Choroid plexus epithelial cell (primary cell): Measurements from ENCODE around the gene AUP1.

Experiments
- DNase-seq: peaks from one replicate; pipeline ENCODE4 v3.0.0-alpha.2; 2010; ENCODE audit warnings: low read depth
- H3K4me3 ChIP-seq: 2 replicates; pipeline ENCODE4 v1.5.1; 2011; ENCODE audit warnings: low read depth, mild to moderate bottlenecking, control low read depth, low read length, moderate library complexity
- TF ChIP-seq, protein P1 (sequence below): conservative IDR thresholded peaks from 2 replicates; pipeline ENCODE4 v1.5.1; 2011; ENCODE audit warnings: low read depth, mild to moderate bottlenecking, control low read depth, inconsistent platforms, low read length, moderate library complexity

The AUP1 gene, protein sequence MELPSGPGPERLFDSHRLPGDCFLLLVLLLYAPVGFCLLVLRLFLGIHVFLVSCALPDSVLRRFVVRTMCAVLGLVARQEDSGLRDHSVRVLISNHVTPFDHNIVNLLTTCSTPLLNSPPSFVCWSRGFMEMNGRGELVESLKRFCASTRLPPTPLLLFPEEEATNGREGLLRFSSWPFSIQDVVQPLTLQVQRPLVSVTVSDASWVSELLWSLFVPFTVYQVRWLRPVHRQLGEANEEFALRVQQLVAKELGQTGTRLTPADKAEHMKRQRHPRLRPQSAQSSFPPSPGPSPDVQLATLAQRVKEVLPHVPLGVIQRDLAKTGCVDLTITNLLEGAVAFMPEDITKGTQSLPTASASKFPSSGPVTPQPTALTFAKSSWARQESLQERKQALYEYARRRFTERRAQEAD

DNA sequence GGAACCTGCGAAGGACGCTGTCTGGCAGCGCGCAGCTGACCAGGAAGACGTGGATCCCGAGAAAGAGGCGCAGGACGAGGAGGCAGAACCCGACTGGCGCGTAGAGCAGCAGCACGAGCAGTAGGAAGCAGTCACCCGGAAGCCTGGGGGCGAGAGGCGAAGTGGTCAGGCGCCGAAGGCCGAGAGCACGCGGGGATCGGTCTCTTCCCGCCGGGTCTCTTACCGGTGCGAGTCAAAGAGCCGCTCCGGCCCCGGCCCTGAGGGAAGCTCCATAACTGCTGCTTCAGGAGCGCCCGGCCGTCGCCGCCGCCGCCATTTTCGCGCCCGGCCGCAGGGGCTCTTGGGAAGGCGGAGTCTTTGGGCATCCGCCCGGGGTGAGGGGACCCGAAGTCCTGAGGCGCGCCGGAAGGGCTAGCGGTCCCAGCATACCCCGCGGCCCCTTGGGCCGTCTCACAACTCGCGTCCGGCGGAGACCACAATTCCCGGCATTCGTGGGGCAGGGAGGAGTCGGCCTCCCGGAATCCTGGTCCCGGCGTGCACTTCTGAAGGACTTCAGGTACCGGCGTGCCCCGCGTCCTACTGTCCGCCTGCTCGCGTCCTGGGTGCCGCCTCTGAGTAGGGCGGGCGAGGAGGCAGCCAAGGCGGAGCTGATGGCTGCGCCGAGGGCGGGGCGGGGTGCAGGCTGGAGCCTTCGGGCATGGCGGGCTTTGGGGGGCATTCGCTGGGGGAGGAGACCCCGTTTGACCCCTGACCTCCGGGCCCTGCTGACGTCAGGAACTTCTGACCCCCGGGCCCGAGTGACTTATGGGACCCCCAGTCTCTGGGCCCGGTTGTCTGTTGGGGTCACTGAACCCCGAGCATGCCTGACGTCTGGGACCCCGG is at the start of gene AUP1, which contains the start of gene HTRA2:
TSS of gene AUP1 (minus strand) at position 350 of the 882 bp plus-strand sequence. CDS start at position 273, 77 bp downstream.
TSS of gene HTRA2 (plus strand) at position 577 of the 882 bp plus-strand sequence. CDS start at position 651, 74 bp downstream.
- TF ChIP-seq, protein P1, sequence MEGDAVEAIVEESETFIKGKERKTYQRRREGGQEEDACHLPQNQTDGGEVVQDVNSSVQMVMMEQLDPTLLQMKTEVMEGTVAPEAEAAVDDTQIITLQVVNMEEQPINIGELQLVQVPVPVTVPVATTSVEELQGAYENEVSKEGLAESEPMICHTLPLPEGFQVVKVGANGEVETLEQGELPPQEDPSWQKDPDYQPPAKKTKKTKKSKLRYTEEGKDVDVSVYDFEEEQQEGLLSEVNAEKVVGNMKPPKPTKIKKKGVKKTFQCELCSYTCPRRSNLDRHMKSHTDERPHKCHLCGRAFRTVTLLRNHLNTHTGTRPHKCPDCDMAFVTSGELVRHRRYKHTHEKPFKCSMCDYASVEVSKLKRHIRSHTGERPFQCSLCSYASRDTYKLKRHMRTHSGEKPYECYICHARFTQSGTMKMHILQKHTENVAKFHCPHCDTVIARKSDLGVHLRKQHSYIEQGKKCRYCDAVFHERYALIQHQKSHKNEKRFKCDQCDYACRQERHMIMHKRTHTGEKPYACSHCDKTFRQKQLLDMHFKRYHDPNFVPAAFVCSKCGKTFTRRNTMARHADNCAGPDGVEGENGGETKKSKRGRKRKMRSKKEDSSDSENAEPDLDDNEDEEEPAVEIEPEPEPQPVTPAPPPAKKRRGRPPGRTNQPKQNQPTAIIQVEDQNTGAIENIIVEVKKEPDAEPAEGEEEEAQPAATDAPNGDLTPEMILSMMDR: no peak
- DNase-seq: peak; percentile 100

DNA sequence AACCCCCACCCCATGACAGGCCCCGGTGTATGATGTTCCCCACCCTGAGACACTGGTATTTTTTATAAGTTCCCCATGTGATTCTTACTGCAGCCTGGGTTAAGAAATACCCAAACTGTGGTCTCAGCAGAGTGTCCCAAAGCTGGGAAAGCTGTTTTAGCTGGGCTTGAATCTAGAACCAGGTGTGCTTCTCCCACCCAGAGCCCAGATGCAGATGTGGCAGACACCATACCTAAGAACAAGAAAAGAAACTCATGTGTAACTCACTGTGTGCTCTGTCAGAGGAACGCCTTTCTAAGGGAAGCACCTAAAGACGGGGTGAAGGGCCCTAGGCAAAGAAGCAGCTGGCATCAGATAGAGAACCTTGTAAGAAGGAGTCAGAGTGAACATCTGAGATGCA is 48.9 kb upstream of the AUP1 start:
- H3K4me3 ChIP-seq: no peak overlapping the region
- TF ChIP-seq, protein P1: no peak
- DNase-seq: no peak

More for the DNA sequence above, at the start of gene AUP1, which contains the start of gene HTRA2:
- H3K4me3 ChIP-seq: peak within 1 kb of the TSS; percentile 97

DNA sequence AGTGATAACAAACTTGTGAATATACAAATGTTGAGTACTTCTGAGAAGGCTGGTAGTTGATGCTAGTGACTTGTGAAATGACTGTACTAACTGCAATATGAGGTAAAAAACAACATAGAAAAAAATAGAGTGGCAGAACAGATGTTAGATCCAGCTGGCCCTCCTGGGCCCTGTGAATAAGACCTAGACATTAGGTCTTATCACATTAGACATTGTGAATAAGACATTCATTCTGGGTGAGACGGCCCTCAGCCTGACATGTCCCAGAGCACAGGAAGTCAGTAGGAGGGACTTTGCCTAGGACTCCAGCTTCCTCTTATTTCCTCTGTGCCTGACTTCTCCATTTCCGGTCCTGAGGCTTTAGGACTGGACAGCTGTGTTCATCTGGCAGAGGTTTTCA is 47.9 kb upstream of the AUP1 start:
- DNase-seq: no peak
- TF ChIP-seq, protein P1: no peak
- no peak overlapping the region for H3K4me3 ChIP-seq

DNA sequence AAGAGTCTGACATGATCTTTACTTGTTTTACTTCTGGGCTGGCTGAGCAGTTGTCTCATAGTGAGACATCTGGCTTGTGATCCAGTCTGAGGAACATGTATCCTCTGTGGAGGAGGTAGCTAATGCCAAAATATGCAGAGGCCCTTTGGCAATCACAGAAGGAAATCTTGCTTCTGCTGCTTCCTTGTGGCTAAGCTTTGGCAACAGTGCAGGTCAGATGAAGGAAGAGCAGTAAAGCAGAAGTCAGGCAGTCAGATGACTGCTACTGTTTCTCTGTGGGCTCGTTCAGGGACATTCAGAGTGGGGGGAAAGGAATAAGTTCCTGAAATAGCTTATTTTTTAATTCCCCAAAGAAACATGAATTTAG is 47.3 kb upstream of the AUP1 start:
- peak; percentile 76 for DNase-seq
- TF ChIP-seq, protein P1: peak; percentile 23
- no peak overlapping the region for H3K4me3 ChIP-seq

DNA sequence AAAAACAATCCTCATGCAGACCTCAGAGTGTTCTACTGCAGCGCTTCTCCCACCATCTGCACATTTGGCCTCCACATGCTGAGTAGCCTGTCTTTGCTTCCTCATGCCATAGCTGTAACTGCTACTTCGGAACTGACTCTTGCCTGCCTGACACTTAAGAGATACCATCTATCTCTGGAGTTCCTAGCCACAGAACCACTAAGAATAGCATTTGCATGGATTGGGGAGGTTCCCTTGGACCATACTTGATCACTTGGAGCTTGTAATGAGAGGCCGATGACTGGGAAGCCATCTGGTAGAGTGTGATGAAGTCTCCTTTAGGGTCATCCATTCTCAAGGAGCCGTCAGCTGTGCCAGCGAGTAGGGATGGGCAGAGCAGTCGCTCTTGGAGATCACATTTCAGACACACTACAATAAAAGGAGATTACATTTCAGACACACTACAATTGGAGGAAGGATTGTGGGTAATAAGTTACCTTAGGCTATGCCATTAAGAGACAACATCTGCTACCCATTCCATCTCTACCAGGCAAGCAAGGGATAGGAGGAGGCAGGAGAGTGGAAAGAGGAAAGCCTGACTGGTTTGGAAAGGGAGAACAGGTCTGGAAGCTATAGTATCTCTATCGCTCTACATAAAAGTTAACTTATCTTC is 46.8 kb upstream of the AUP1 start:
- no peak for DNase-seq
- H3K4me3 ChIP-seq: no peak overlapping the region
- TF ChIP-seq, protein P1: no peak

DNA sequence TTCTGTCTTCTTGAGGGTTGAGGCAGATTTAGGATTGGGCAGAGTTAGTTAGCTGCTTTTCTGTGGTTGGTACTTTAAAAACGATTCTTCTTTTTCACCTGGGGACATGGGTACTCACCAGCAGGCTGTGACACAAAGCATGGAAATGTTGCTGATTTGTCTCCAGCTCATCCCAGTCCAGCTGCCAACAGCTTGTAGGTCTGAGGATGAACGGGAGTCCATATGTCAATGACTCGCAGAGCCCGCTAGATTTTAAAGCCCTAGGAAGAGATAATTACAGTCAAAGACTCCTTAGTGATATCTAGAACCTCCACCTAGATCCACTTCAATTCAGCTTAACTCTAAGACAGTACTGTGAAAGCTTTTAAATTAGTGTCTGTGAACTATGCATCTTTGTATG is 45.8 kb upstream of the AUP1 start:
- DNase-seq: no peak
- no peak overlapping the region for H3K4me3 ChIP-seq
- TF ChIP-seq, protein P1: no peak
